Activated CD4-positive, CD25-positive, alpha-beta regulatory T cell (primary cell): ENCODE results near the gene STK32C.
"Not testable (repeated sequence)": the region's sequence is repeated elsewhere in the genome, so short reads cannot be mapped to it uniquely, and the experiment has no call there.

ENCODE experiments used
- DNase-seq, 4 experiments: peaks; one replicate each; lab custom pipeline; 2025; lab: John Stamatoyannopoulos, UW

STK32C gene

DNA sequence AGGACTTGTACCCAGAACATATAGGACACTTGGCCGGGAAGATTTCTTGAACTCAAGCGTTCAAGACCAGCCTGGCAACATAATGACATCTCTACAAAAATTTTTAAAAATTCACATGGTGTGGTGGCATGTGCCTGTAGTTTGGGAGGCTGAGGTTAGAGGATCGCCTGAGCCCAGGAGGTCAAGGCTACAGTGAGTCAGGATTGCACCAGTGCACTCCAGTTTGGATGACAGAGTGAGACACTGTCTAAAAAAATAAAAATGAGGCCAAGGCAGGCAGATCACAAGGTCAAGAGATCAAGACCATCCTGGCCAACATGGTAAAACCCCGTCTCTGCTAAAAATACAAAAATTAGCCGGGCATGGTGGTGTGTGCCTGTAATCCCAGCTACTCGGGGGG is 9.7 kb upstream of the STK32C start:
- DNase-seq, result not testable (repeated sequence)

DNA sequence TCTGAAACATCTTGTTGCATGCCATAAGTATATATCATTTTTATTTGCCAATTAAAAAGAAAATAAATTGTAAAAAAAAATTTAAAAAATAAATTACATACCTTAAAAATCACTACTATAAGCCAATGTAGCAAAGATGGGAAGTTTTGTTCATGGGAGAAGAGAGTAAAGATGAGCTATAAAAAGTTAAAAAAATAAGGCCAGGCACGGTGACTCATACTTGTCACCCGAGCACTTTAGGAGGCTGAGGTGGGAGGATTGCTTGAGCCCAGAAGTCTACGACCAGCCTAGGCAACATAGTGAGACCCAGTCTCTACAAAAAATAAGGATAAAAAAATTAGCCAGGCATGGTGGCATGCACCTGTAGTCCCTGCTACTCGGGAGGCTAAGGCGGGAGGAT is 8.4 kb upstream of the STK32C start:
- DNase-seq, result no peak

DNA sequence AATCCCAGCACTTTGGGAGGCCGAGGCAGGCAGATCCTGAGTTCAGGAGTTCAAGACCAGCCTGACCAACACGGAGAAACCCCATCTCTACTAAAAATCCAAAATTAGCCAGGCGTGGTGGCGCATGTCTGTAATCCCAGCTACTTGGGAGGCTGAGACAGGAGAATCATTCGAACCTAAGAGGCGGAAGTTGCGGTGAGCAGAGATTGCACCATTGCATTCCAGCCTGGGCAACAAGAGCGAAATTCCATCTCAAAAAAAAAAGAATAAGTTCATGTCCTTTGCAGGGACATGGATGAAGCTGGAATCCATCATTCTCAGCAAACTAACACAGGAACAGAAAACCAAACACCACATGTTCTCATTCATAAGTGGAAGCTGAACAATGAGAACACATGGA is 7.1 kb upstream of the STK32C start:
- DNase-seq, result not testable (repeated sequence)

DNA sequence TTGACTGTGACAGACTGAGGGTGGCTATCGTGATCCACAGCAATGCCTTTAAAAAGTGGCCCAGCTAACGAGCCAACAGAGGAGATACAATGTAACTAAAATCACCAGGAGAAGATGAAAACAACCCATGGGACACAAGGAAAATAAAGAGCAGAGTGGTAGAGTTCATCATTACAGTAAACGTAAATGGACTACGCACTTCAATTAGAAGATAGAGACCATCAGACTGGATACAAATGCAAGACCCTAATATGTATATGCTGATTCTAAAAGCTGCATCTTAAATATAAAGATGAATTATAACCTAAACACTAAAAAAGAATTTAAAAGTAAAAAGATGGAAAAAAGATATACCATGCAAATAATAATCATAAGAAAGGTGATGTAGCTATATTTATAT is 6.6 kb upstream of the STK32C start:
- no peak for DNase-seq

DNA sequence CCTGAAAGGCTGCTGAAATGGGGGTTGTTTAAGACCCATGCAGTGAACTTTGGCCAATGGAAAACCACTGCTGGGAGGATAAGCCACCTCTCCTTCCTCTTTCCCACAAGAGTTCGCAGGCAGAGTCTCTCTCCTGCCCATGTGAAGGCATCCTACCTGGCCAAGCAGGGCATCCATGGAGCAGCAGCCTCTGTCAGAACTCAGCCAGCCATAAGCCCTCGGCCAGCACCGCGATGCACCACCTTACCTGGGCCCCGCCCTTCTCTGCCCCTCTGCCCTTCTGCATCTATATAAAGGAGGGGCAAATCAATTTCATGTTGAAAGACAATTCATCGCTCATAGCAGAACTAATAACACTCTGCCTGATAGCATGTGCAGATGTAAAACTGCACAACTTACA is 6.1 kb upstream of the STK32C start:
- DNase-seq, result no peak

DNA sequence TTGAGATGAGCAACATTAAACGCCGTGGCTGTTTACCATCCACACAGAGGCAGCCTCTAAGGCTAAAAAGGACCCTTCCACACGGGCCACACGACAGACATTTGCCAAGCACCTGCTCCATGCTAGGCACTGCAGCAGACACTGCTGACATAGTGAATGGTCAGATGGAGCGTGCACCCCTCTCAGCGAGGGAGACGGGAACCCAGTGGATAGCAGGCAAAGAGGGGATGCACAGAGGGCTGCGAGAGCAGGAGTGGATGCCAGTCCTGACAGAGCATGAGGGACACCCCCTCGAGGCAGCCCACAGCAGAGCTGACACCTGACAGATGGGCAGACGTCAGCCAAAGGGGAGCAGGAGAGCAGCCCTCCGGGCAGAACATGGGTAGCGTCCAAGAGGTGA is 5.6 kb upstream of the STK32C start:
- no peak for DNase-seq

DNA sequence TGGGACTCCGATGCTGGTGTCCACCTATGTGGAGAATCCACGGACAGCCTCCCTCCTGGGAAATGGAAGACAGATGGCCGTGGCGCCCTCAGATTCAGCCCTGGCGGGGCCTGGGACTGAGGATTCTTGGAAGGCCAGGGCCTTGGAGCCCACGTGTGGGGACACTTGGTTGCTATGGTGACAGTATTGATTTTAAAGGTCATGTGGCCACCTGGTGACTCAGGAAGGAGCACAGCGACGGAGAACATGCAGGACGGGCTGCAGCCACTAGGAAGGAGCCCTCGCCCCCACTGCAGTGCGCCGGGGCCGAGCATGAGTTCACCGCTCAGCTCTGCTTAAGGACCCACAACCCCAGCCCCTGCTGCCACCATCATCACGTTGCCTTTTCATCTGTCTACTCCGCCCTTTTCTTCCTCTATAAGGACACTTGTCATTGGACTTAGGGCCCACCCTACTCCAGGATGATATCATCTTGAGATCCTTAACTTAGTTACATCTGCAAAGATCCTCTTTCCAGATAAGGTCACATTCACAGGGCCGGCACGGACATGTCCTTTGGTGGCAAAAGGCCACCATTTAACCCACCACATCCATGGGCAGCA is 3.7 kb upstream of the STK32C start:
- DNase-seq, result no peak

DNA sequence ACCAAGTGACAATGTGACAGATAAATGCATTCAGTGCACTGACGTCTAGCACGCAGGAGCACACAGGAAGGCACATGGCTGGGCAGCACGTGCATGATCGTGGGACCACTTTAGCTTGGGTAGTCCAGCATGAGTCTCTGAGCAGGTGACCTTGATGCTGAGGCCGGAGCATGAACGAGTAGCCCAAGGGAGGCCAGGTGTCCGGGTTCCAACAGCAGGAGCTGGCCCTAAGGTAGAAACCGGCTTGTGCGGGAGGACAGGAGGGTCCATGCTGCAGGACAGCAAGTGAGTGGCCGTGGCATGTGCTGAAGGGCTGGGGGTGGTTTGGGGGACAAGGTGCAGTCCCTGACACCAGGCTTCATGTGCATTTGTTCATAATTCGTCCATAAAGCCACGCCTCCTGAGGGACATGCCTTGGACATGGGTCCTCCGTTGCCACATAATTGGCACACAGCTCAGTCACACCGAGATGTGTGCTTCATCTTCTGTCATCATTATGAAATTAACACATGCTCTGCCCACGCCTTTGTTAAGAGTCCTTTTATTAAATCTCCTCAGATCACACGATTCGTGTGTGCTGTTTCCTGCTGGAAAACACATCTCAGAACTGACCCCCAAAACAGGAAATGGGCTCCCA is 3.1 kb upstream of the STK32C start:
- DNase-seq, result no peak

DNA sequence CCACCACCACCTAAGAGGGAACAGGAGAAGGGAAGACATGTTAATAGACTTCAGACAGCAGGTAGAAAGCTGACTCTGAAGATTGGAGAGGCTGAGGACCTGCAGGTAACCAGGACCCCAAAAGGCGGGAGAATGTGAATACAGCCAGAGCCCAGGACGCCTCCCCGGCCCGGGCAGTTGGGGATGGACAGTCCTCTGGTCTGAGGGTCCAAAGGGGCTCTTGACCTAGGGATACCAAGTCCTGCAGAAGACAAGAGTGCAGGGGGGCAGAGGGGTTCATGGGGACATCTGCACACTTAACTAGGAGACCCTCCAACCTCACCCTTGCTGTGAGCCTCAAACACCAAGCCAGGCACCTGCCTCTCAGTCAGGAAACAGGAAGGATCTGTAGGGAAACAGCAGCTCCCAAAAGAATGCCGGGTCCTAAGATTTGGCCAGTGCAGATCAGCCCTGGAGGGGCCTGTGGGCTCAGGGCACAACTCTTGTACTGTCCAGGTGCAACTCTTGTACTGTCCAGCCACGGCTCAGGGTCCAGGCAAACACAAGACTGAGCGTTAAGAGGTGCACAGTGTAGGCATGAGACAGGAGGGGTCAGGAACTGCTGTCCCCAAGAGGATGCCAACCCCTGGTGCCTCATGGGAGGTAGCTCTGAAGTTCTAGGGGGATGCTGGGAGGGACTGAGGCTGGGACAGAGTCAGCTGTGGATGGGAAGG is 2.3 kb upstream of the STK32C start:
- no peak for DNase-seq

DNA sequence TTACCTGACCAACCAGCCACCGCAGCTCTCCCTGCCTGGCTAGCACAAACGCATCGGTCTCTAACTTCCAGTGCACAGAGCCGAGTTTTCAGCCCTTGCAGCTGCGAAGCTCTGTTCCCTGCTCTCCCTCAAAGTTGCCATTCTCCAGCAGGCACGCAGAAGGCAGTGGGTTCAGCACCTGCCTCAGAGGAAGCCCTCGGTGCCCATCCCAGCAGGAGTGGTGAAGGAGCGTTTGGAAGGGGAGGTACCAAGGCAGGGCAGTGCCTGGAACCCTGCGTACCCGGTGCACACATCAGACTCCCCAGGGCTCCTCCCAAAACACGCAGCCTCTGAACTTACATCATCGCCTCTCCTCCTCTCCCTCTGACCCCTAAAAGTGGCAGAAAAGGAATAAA is 1.7 kb upstream of the STK32C start:
- no peak for DNase-seq

DNA sequence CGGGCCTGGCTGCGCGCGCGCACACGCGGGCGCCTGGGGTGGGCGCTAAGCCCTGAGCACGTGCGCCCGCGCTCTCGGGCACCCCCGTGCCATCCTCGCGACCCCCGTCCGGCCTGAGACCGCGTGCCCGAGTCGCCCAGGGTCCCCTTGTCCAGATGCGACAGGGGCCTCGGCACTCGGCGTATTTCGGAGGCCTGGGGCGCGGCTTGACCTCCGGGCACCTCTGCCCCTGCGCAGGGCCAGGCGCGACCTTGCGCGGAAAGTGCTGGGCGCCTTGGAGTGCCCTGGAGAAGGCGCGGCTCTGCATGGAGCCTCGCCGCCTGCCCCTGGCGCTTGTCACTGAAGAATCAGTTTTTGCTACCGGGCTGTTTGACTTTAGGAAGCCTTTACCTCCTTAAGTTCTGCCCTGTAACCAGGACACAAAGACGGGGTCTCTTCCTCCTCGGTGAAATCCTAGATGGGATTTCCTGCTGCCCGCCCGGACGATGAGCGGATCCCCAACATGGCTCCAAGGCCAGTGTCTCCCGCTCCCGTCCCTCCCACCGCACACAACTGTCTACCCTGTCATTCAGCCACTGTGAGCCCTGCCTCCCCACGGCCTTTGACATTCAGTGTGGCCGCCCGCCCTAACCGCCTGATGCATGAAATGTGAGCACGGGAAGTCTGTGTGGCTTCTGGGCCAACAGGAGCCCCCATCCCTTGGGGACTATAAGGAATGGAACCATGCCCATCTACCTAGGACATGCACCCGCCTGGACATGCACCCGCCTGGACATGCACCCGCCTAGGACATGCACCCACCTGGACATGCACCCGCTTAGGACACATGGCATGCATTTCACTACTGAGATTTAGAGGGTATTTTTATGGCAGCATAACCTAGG is 1.1 kb upstream of the STK32C start:
- no peak for DNase-seq

DNA sequence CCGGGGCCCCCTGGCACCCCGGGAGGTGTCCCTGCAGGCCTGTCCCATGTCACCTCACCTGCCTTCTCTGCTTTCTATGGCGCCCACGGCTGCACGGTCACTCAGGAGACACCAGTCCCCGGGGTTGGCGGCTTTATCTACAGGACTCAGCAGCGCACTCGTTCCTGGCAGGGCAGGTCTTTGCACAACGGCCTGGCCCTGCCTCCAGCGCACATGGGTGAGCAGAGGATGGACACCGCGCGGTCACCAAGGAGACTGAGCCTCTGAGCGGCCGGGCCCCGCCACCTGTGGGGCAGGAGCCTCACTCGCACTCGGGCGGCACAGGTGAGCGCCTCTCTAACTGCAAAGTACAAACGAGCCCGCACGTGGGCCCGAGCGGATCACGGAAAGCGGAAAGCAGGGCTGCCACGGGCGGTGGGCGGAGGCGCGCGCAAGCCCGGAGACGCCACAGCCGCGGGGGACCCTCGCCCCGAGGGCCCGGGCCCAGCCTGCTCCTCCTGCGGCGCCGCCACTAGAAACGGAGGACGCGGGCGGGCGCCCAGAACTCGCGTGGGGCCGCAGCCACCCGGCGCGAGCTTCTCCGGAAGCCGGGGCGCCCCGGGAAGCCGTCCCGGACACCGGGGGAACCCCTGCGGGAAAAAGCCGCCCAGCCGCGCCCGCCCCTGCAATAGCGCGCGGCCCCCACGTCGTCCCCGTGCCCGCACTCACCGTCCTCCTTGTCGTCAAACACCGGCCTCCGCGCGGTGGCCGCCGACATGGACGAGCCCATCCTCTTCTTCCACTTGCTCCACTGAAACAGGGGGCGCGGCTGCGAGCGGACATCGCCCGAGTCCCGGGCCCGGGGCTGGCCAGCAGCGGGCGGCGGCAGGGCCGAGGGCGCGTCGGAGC is 642 bp downstream of the STK32C start:
- no peak for DNase-seq

DNA sequence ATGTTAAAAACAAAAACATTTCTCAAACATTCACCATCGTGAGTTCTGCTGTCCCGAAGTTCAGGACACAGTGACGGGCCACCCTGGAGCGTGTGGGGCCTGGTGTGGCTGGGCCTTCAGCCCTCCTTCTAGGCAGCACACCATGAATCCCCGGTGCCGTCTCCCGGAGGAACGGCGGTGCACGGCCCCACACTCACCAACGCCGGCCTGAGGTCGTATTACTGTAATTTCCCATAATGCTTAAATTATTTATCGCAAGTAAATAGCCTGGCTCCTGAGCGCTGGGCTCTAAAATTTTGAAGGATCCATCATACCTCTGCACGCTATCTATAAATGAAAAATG is 1.4 kb downstream of the STK32C start:
- no peak for DNase-seq

DNA sequence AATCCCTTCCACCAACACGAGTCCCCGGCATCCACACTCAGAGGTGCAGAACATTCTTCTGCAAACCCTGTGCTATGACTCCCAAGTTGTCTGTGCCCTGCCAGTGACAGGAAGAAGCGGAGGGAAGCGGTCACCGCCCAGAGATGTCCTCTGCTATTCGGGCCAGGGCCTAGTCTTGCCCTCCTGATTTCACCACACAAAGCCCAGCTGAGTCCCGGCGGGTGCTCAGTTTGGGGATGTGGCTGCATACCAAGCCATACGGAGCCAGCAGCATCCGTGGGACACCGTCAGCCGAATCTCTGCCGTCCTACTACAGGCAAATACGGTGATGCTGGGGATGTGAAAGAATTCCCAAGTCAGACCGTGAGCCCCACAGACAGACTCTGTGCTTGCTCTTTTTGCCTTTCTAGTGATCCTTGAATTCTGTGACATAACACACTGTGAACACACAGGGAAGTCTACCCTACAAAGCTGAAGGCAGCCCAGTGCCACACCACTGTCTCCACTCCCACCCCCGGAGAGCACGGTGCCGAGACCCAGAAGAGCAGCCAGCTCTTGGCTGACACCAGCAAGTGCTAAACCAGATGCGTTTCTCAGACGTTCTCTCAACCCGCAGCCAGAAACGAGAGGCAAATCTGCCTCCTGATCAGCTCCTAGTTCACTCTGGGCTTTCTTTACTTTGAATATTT is 2.0 kb downstream of the STK32C start:
- DNase-seq, result no peak

DNA sequence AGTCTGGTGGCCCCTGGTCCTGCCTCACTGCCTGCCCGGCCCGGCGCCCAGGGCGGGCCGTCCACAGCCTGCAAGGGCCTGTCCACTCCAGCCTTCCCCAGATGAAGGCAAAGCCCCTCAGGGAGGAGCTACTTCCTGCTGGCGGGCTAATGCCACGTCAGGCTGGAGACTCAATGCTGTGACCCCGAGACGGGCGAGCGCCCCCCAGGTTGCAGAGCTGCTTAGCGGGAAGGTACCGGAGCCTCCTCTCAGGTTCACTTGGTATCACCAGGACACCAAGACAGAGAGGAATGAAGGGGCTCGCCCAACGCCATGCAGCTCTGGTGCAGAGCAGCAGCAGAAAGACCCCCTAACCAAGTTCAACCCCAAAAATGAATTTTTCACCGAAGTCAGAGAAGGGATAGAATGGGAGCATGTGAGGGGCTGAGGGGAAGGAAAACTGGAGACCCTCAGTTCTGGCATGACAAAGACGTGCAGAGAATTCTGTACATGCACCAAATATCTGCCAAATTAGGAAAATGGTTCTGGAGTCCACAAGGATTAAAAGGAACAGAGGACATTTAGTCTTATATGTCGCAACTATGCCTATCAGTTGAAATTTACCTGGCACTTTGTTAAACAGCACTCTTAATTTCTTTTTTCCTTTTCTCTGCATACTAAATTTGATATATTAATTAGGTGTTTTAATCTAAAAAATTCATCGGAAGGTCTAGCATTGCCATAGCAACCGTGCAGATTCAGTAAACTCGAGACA is 2.8 kb downstream of the STK32C start:
- DNase-seq, result no peak

DNA sequence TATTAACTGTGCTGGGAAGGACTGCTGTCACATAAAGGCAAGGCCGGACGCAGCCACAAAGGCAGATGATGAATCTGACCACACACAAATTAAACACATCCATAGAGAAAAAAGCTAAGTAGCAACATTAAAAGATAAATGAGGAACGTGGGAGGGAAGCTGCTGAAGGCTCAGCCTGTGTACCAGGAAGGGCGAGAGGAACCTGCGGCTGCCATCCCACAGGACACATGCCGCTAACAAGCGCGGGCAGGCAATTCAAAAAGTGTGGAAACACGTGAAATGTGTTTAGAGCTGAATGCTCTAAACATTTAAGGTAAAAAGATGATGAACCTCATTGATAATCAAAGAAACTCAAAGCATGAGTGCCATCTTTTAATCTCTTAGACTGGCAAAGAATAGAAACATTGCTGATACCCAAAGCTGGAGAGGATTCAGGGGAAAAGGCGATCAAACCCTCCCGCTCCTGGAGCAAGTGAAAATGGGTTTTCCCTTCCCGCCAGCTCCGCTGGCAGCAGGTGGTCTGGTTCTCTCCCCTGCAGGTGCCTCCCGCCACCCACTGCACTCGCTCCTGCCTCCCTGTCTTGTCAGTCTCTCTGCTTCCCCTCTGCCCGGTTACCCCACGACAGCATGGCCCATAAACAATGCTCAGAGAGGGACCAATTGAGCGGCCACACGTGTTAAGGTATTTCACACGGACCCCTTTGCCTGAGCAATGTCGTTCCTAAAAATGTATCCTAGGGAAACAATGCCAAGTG is 4.2 kb downstream of the STK32C start:
- no peak for DNase-seq

DNA sequence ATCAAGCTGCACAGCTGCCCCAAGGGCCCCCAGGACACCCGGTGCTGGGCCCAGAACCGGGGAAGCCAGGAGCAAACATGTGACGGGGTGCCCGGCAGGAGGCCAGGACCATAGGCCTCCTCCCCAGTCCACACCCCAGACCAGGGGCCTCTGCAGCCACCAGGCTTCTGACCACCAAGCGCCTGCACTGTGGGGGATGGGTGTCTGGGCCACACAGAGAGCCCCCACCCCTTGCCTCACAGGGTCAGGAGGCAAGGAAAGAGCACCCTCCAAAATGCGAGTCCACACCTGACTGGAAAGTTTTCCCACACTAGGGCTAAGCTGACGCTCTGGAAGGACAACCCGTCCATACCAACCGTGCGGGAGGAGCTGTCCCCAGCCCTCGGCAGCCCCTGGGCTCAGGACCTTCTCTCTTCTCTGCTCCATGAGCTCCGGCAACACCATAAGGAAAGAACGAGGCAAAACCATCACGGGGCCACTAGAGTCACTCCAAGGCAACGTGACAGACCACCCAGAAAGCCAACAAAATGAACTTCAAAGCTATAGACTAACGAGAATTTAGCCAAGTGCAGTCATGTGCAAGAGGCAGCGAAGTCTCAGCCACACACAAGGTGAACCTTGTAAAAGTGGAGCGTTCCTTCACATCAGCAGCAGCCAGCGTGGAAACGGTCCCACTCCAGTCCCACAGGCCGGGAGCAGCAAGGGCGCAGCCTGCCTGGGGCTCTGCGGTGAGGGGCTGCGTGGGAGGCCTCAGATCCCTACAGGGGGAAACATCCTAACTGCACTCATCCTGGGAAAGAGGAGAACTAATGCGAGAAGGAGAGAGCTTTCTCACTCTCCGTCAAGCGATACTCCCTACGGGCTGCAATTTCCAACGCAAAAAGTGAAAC is 5.1 kb downstream of the STK32C start:
- no peak for DNase-seq
